Stimulated activated CD4-positive, alpha-beta T cell treated with anti-CD3 and anti-CD28 coated beads, Interleukin-2, amount 100 ng/mL, for 48 hours (primary cell): ENCODE data around the gene TACC2.
"Not testable (repeated sequence)": the region's sequence is repeated elsewhere in the genome, so short reads cannot be mapped to it uniquely, and the experiment has no call there.

Source experiments
- DNase-seq, 2 donors: peaks; one replicate each; pipeline ENCODE4 v3.0.0-alpha.2; 2020

The TACC2 gene

DNA sequence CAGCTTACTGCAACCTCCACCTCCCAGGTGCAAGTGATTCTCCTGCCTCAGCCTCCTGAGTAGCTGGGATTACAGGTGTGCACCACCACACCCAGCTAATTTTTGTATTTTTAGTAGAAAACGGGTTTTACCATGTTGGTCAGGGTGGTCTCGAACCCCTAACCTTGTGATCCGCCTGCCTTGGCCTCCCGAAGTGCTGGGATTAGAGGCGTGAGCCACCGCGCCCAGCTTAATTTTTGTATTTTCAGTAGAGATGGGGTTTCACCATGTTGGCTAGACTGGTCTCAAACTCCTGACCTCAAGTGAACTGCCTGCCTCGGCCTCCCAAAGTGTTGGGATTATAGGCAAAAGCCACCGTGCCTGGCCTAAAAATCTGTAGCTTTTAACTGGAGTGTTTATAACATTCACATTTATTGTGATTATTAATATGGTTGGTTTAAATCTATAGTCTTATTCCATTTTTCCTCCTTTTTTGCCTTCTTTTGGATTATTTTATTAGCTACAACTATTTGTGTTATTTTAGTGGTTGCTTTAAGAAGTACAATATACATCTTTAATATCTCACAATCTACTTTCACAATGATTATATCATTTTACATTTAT is 77.5 kb downstream of the TACC2 start:
- not testable (repeated sequence) for DNase-seq

DNA sequence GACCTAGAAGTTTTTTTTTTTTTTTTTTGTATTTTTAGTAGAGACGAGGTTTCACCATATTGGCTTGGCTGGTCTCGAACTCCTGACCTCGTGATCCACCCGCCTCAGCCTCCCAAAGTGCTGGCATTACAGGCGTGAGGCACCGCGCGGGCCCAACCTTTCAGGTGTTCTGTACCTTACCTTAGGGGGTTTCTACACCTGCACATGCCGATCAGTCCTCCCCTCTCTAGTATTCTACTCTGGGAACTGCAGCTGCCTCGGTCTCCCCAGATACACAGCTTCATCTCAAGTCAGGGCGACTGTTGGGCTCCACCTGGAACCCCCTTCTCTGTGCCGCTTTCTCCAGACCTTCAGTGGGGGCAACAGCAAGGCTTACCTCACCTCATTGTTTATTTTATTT is 79.9 kb downstream of the TACC2 start:
- DNase-seq: no peak

DNA sequence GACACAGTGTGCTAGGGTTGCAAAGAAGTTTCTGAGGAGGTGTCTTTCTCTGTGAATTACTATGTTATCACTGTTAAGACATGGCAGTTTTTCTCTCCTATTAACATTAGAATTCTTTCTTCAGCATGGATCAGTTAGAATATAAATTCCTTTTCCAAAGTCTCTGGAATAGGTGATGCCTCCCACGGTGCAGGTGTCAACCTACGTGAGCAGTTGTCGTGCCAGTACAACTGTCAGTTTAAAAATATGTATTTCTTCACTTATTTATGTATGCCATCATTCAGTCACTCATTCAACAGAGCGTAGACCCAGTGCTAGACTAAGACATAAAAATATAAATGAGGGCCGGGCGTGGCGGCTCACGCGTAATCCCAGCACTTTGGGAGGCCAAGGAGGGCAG is 83.5 kb downstream of the TACC2 start:
- DNase-seq: no peak

DNA sequence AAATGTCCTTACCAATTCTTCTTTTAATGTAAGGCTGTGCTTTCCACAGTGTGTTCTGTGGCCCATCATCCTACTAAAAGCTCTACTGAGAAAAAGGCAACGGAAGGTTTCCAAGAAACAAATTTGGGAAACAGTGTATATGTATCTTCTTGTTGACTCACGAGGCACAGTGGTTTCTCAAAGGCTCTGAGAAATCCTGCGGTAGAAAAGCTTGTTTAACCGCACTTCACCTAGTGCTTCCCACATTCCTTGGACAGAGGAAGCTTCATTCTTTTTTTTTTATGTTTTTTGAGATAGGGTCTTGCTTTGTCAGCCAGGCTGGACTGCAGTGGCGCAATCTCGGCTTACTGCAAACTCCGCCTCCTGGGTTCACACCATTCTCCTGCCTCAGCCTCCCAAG is 84.5 kb downstream of the TACC2 start:
- DNase-seq: no peak

DNA sequence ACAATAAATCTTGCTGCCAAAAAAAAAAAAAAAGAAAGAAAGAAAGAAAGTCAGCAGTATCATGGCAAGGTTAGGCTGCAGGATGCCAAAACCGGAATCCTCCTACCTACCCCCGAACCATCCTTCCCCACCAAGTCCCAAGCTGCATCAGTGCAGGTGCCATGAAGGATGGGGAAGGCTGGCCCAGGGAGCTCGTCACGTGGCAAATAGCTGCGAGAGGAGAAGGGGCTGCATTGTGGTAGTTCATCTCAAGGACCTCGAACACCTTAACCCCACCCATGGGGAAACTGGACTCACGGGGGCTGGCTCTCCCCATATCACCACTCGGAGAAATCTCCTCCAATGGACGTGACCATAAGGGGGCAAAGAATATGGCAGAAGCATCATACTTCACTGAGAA is 86.2 kb downstream of the TACC2 start:
- DNase-seq: no peak

DNA sequence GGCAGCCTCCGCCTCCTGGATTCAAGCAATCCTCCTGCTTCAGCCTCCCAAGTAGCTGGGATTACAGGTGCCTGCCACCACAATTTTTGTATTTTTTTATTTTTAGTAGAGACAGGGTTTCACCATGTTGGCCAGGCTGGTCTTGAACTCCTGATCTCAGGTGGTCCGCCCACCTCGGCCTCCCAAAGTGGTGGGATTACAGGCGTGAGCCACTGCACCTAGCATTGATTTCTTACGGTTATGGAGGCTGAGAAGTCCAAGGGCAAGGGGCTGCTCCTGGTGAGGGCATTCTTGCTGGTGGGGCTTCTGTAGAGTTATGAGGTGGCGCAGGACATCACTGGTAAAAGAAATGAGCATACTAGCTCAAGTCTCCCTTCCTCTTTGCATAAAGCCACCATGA is 86.9 kb downstream of the TACC2 start:
- not testable (repeated sequence) for DNase-seq

DNA sequence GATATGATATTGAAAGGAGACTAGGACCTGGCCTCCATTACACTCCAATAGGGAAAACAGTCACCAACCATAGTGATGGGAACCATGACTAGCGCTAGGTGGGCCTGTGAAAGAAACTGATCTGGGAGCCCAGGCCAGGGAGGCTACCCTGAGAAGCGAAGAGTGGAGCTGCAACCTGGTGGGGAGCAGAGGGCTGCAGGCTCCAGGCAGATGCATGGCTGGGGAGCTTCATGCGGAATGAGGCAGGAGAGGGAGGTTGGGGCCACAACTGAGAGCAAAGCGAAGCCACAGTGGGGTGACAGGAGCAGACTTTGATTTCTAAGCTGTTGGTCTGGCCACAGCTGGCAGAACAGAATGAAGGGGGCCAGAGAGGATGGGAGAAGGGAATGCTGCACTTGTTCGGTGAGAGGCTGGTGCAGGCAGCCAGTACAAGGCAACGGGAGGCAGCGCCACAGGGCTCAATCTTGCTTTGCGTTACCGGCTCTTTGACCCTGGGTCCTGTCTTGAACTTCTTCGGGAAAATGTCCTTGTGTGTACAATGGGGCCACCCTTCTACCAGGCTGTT is 88.4 kb downstream of the TACC2 start:
- DNase-seq: no peak

DNA sequence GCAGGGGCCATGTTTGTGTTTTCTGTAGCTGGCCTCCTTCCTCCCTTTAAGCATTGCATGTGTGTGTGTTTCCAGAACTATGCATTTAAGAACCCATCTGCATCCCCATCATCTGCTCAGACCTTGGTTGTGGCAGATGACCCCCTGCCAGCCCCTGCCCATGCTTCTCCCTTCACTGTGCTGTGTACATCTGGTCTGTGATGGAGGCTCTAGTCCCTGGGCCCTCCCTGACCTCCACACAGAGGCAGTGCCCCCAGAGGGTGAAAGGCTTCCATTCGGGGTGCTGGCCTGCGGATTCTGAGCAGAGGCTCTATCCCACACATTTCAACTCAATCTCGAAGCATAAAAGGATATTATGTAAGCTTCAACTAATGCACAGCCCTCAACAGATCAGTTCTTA is 89.4 kb downstream of the TACC2 start:
- no peak for DNase-seq

DNA sequence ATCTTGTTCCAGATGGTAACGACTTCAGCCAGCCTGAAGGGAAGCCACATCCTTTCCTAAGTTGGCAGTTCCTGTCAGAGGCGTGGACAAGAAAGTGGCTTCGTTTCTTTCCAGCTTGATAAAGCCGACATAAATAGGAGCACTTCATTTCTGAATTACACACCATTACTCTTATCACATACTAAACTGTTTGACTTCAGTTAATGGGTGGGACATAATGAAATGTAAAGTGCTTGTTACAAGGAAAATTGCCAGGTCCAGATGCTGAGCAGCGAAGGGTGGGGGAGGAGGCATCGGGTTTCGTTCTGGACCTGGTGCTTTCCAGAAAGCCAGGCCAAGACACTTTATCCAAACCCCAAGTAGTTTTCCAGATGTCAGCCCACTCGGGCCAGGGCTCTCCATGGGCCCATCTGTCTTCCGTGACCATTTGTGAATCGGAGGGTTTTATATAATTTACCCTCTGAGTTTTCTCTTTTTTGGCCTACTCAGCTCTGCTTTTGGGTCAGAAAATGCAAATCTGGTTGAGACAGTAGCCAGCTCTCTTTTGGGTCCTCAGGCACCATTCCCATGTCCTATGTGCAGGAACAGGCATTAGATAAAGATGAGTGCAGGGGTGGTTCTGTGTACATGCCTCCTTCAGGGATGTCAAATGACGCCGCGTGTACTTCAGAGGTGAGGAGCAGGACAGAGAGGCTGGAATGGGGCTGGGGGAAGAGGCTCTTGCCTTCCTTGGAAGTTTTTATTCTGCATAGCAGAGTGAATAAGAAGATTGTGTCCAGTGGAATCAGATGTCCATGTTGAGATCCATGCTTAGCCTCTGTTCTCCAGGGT is 90.2 kb downstream of the TACC2 start:
- no peak for DNase-seq

DNA sequence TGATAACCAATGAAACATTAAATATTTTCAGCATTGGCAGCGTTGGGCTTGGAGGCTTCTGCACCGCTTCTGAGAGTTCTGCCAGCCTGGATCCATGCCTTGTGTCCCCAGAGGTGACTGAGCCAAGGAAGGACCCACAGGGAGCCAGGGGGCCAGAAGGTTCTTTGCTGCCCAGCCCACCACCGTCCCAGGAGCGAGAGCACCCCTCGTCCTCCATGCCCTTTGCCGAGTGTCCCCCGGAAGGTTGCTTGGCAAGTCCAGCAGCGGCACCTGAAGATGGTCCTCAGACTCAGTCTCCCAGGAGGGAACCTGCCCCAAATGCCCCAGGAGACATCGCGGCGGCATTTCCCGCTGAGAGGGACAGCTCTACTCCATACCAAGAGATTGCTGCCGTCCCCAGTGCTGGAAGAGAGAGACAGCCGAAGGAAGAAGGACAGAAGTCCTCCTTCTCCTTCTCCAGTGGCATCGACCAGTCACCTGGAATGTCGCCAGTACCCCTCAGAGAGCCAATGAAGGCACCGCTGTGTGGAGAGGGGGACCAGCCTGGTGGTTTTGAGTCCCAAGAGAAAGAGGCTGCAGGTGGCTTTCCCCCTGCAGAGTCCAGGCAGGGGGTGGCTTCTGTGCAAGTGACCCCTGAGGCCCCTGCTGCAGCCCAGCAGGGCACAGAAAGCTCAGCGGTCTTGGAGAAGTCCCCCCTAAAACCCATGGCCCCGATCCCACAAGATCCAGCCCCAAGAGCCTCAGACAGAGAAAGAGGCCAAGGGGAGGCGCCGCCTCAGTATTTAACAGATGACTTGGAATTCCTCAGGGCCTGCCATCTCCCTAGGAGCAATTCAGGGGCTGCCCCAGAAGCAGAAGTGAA is 93.9 kb downstream of the TACC2 start:
- DNase-seq: no peak

DNA sequence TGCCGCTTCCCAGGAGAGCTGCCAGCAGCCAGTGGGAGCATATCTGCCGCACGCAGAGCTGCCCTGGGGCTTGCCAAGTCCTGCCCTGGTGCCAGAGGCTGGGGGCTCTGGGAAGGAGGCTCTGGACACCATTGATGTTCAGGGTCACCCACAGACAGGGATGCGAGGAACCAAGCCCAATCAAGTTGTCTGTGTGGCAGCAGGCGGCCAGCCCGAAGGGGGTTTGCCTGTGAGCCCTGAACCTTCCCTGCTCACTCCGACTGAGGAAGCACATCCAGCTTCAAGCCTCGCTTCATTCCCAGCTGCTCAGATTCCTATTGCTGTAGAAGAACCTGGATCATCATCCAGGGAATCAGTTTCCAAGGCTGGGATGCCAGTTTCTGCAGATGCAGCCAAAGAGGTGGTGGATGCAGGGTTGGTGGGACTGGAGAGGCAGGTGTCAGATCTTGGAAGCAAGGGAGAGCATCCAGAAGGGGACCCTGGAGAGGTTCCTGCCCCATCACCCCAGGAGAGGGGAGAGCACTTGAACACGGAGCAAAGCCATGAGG is 94.6 kb downstream of the TACC2 start:
- no peak for DNase-seq

DNA sequence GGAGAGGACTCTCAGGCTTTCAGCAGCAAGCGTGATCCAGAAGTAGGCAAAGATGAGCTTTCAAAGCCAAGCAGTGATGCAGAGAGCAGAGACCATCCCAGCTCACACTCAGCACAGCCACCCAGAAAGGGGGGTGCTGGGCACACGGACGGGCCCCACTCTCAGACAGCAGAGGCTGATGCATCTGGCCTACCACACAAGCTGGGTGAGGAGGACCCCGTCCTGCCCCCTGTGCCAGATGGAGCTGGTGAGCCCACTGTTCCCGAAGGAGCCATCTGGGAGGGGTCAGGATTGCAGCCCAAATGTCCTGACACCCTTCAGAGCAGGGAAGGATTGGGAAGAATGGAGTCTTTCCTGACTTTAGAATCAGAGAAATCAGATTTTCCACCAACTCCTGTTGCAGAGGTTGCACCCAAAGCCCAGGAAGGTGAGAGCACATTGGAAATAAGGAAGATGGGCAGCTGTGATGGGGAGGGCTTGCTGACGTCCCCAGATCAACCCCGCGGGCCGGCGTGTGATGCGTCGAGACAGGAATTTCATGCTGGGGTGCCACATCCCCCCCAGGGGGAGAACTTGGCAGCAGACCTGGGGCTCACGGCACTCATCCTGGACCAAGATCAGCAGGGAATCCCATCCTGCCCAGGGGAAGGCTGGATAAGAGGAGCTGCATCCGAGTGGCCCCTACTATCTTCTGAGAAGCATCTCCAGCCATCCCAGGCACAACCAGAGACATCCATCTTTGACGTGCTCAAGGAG is 95.5 kb downstream of the TACC2 start:
- no peak for DNase-seq

DNA sequence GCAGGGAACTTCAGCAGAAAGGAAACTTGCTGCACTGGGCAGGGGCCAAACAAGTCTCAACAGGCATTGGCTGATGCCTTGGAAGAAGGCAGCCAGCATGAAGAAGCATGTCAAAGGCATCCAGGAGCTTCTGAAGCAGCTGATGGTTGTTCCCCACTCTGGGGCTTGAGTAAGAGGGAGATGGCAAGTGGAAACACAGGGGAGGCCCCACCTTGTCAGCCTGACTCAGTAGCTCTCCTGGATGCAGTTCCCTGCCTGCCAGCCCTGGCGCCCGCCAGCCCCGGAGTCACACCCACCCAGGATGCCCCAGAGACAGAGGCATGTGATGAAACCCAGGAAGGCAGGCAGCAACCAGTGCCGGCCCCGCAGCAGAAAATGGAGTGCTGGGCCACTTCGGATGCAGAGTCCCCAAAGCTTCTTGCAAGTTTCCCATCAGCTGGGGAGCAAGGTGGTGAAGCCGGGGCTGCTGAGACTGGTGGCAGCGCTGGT is 96.5 kb downstream of the TACC2 start:
- no peak for DNase-seq

DNA sequence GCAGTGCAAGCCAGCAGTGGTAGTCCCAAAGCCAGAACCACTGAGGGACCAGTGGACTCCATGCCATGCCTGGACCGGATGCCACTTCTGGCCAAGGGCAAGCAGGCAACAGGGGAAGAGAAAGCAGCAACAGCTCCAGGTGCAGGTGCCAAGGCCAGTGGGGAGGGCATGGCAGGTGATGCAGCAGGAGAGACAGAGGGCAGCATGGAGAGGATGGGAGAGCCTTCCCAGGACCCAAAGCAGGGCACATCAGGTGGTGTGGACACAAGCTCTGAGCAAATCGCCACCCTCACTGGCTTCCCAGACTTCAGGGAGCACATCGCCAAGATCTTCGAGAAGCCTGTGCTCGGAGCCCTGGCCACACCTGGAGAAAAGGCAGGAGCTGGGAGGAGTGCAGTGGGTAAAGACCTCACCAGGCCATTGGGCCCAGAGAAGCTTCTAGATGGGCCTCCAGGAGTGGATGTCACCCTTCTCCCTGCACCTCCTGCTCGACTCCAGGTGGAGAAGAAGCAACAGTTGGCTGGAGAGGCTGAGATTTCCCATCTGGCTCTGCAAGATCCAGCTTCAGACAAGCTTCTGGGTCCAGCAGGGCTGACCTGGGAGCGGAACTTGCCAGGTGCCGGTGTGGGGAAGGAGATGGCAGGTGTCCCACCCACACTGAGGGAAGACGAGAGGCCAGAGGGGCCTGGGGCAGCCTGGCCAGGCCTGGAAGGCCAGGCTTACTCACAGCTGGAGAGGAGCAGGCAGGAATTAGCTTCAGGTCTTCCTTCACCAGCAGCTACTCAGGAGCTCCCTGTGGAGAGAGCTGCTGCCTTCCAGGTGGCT is 97.7 kb downstream of the TACC2 start:
- DNase-seq: no peak

DNA sequence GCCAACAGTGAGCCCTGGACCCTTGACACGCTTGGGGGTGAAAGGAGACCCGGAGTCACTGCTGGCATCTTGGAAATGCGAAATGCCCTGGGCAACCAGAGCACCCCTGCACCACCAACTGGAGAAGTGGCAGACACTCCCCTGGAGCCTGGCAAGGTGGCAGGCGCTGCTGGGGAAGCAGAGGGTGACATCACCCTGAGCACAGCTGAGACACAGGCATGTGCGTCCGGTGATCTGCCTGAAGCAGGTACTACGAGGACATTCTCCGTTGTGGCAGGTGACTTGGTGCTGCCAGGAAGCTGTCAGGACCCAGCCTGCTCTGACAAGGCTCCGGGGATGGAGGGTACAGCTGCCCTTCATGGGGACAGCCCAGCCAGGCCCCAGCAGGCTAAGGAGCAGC is 98.5 kb downstream of the TACC2 start:
- DNase-seq: no peak

DNA sequence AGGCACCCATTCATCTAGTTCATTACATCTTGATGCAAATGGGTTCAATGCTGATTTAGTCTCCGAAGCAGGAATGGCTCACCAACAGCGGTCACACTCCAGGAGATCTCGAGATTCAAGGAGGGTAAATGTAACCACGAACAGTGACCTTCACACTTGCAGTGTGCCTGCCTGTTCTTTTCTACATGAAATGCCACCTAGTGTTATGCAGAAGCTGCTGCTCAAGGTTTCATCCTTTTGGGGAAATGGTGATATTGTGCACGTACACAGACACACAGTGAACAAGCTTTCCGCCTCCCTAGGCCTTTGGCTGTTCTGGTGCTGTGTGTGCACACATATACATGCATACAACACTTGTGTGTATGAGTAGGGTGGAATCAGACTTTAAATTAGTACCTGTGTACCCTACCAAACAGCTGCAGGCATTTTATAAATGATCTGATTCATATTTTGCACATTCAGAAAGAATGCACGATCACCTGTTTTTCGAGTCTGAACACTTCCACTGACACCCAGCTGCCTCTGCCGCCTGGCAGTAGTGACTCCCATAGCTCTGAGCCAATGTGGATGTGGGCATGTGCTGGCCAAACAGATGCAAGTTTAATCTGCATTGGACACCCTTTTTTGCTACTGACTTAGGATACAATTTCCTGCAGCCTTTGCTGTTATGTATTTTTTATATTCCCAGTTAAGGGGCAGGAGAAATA is 100.5 kb downstream of the TACC2 start:
- no peak for DNase-seq

DNA sequence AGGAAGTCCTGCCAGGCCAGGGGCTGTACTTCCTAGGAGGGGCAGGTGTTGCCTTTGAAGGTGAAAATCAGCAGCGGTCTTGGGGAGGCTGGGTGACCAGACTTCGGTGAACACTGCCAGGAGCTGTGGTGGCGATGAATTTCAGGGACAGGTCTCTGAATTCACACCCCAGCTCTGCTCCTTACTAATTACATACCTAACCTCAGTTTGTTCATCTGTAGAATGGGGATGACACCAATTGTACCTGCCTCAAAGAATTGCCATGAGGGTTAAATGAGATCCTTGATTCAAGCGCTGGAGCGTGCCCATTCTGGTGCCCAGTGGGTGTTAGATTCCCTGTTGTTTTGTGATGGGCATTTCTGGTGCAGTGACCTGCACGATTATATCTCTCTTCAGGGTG is 102.8 kb downstream of the TACC2 start:
- no peak for DNase-seq

DNA sequence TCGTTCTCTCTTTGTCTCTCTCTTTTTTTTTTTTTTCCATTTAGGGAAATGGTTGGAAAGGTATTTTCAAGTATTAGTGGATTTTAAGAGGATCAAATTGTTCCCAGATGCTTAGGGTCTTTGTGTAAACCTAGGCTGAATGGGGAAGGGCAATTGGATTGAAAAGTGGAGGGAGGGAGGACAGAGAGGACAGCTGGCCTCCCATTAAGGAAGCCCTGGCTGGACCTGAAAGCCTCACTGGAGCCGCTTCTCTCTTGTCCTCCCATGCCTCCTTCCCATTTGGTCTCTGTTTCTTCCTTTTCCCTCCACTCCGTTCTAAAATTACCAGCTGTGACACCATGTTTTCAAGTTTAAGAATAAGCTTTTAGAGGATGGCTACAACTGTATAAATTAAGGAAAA is 104.1 kb downstream of the TACC2 start:
- DNase-seq: no peak

DNA sequence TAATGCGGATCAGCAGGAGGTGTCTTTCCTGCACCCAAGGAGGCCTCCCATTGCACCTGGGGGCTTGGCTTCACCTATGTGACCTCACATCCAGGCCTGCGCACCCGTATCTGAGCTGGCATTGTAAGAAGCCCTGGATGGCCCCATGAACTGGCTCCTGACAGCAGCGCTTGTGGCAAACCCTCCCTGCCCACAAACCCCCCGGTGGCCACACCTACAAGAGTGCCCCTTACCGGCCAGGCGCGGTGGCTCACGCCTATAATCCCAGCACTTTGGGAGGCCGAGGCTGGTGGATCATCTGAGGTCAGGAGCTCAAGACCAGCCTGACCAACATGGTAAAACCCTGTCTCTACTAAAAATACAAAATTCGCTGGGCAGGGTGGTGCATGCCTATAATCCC is 107.2 kb downstream of the TACC2 start:
- not testable (repeated sequence) for DNase-seq

DNA sequence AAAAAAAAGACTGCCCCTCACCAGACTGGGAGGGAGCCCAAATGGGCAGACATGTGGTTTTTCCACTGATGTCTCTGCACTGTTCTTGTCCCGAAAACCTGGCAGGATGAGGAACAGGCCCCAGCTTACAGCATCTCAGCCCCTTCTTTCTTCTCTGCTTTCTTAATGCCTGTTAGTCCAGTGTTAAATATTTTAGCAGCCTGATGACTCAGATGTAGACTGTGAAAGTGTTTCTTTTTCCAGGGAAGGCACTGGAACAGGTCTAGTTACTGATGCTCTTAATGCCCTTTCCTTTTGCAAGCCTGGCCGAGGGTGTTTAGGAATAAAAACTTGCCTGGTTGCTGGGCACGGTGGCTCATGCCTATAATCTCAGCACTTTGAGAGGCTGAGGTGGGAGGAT is 107.7 kb downstream of the TACC2 start:
- DNase-seq: no peak

DNA sequence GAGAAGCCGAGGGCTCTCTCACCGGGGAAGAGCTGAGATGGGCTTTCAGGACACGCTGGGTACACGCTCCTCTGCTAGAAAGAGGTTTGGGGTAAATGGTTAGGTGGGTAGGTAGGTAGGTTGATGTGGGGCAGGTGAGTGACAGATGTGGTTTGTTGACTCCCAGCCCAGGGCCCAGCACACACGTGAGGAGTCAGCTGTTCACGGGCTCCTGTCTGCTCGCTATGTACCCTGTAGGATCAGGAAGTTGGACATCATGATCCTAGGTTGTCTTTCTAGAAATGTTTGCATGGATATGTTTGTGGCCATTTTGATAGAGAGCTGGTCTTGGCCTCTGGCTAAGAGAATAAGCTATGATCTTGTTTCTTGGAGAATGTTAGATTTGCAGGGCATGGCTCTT is 109.0 kb downstream of the TACC2 start:
- DNase-seq: no peak
